Muscle of arm (tissue), 12 donors: ENCODE results near the gene SCO2. TPM values are rescaled to one million over a fixed set of nuclear protein-coding genes. Genes with fewer than 3 reads are reported as not detected.

Experiments used
- DNase-seq: peaks from one replicate; pipeline ENCODE4 v3.0.0-alpha.2; 2013
- polyA plus RNA-seq, 12 donors: library from polyadenylated mRNA; unstranded; fragments of 120-200 nt; gene quantifications; one replicate each; pipeline ENCODE4 v1.2.1, GENCODE V29; 2013; ENCODE audit not compliant: insufficient read length in 12 of 12

Gene SCO2
- polyA plus RNA-seq, 12 donors = 0.28 to 4.3 (median 2.0) TPM; not detected in 4

DNA sequence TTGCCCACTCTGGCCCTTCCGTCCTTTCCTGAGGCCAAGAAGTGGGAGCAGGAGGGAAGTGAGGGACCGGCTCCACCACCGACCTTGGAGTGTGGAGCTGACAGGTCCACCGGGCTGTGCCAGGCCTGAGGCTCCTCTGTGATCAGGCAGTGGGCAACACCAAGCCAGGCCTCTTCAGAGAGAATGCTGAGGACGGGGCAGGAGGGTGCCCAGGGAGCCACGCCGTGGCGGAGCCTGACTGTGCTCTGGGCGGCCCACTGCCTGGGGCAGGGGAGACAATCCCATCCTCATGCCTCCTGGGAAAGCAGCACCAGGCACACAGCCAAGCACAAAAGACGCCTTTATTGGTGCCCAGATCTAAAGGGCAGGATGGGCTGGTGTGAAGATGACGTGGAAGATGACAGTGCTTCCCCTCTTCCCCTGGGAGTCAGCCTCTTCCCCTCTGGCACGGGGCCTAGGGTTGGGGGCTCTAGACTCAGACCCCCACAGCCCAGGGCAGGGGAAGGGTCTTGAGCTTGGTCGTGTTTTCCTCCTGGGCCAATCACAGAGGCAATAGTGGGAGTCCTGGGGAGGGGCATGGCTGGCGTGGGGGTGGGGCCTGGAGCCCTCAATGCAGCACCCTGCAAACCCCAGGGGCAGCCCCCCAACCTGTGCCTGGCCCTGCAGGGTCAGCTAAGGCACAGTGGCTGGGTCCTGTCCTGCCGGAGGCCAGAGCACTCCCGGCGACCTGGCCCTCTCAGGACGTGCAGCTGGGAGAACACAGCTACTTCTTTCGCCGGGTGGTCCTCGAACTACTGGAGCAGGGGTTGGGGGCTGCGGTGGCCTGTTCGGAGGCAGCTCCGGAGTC lies 22.5 kb downstream of the SCO2 start:
- no peak for DNase-seq

DNA sequence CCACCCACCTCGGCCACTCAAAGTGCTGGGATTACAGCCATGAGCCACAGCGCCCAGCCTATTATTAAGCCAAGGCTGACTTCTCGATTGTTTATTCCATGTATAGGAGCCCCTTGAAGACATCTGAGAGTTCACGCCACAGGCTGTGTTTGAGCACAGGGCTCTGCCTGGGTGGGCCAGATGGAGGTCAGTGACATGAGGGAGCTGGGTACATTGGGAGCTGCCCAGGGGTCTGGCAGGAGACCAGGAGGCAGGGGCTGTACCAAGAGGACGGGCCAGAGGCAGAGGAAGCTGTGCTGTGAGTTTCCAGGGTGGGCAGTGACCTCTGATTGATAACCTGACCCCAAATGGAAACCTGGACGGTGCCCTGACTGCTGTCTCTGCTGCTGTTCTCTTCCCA lies 23.3 kb downstream of the SCO2 start:
- DNase-seq = no peak

DNA sequence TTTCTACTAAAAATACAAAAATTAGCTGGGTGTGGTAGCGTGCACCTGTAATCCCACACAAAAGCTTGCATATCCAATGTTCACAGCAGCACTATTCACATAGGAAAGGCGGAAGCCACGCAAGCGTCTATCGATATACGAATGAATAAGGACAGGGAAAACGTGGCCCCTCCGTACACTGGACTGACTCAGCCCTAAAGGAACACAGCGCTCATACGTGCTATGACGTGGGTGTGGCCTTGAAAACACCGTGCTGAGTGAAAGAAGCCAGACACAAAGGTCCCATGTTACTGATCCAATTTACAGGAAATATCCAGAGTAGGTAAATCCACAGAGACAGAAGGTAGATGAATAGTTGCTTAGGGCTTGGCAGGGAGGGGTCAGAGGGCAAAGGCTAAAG lies 24.9 kb downstream of the SCO2 start:
- DNase-seq = no peak

DNA sequence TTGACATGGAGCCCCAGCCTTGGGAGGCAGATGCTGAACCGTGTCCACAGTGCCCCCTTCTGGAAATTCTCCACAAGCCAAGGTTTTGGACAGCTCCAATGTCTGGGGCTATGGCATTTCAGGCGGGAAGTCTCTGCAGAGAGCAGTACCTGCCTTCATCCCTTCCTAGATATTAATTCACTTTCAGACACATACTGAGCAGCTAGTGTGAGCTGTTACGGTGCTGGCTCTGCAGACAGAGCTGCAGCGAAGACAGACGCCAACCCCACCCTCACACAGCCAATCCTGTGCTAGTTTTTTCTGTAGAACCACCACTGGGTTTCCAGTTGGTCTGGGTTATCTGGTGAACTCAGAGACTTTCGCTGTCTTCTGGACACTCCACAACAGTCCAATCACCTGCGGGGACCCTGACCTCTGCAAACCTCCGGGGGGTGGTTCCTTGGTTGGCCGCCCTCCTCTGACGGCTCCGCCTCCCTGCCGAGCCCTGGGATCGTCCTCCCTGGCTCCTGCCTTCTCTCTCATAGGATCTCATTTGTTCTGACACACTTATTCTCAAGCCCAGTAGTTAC lies 27.0 kb downstream of the SCO2 start:
- peak; percentile 35 for DNase-seq

DNA sequence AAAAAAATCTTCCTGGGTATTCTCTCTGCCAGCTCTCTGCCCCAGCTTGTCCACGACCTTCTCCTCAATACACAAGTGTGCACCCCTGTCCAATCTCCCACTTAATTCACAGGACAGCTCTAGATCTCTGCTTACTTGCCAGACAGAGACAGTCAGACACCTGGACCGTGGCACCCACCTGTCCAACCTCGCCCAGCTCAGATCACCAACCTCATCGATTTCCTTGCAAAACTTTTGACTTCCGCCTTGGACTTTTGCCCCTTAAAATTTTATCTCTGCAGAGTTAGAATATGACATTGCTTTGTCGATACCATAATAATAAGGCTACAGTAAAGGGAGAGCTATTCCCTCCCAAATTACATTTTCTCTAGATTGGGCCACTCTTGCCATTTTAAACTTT lies 28.3 kb downstream of the SCO2 start:
- DNase-seq = no peak

DNA sequence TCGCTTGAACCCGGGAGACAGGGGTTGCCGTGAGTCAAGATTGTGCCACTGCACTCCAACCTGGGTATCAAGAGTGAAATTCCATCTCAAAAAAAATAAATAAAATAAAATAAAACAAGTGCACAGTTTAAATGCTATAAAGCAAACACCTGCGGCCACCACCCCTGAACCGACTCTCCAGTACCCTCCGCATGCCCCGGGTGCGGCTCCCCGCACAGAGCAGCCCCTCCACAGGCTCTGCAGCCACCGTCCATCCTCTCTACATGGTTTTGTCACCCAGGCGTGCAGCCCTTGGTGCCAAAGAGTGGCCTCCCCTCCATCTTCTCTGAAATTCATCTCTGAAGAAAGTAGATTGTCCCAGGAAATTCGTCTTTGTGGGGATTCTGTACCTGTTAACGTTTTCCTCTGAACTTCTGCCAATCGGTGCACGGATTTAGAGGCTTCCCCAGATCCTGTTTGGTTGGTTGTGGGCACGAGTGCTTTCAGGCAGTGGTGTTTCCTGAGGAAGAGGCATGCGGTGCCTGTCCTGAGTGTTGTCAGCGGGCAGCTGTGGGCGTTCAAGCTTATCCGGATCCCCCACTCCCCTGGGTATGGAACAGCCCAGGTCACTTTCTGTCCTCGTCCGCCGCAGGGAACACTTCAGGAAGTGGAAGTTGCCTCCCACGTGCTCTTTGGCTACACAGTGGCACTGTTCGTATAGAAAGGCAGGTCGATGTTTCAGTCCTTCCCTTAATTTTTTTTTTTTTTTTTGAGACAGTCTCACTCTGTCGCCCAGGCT lies 34.7 kb downstream of the SCO2 start:
- DNase-seq = no peak

DNA sequence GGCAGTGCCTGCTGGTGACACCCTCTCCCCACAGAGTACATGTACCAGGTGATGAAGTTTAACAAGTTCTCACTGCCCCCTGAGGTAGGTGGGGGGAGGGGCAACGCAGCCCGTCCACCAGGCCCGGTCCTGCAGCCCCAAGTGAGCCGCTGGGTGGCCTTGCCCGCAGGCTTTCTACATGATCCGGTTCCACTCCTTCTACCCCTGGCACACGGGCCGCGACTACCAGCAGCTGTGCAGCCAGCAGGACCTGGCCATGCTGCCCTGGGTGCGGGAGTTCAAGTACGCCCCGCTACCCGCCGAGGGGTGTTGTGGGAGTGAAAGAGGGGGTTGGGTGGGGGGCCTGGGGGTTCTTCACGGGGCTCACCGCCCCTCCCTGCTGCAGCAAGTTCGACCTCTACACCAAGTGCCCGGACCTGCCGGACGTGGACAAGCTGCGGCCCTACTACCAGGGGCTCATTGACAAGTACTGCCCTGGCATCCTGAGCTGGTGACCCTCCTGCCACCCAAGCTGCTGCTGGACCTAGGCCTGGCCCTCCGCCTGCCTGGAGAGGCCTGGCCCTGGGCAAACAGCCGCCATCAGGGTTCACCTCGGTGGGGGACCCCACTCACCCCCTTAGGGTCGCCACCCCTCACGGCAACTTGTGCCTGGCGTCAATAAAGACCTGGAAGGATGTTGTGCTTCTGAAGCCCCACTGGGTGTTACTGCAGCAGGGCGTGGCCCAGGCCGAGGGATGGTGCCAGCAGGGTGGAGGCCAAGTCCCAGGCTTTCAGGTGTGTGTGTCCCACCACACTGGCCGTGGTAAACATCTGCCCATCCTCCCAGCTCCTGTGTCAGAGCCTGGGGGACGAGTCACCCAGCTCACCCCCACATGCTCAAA lies 35.8 kb downstream of the SCO2 start:
- no peak for DNase-seq

DNA sequence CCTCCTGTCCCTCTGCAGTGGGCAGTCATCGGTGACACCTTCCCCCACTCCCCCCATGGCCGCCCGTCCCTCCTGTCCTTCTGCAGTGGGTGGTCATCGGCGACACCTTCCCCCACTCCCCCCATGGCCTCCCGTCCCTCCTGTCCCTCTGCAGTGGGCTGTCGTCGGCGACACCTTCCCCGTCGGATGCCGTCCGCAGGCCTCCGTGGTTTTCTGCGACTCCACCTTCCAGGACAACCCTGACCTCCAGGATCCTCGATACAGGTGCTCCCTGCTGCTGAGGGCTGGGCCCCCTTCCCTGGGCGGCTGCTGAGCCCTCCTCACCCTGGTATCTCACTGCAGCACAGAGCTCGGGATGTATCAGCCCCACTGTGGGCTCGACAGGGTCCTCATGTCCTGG lies 36.5 kb downstream of the SCO2 start:
- no peak for DNase-seq

DNA sequence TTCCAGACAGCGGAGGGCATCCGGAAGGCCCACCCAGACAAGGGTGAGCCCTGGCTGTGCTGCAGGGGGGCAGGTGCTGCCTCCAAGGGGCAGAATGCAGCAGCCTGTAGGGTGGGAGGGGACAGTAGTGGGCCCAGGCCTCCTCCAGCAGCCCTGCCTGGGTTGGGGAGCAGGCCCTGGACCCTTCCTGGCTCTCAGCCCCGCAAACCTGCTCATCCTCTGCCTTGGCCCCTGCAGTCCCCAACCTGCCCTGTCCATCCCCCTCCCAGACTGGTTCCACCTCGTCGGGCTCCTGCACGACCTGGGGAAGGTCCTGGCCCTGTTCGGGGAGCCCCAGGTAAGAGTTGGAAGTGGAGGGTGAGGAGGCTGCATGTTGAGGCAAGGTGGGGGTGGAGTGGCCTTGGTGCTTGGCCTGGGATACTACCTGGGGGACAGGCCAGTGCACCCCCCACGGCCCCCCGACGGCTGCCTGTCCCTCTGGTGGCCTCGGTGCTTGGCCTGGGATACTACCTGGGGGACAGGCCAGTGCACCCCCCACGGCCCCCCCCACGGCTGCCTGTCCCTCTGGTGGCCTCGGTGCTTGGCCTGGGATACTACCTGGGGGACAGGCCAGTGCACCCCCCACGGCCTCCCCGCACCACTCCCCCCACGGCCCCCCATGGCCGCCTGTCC lies 37.3 kb downstream of the SCO2 start:
- no peak for DNase-seq

DNA sequence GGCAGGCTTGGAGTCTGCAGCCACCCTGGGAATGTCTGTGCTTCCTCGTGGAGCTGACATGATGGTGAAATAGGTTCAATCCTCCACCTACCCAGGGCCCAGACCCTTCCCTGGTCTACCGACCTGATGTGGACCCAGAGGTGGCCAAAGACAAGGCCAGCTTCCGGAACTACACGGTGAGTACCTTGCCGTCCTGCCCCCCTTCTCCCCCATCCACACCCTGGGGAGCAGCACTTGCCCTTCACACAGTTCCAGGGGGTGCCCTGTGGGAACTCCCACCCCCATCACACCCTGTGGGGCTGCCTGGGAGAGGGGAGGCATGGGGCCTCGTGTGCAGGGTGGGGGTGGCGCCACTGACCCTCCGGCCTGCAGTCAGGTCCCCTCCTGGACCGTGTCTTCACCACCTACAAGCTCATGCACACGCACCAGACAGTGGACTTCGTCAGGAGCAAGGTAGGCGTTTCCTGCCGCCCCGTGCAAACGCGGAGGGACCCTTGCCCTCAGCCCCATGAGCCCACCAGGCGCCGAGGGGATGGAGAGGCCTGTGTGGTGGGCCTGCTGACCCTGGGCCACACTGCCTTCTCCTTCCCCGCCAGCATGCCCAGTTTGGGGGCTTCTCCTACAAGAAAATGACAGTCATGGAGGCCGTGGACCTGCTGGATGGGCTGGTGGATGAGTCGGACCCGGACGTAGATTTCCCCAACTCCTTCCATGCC lies 38.0 kb downstream of the SCO2 start:
- no peak for DNase-seq

DNA sequence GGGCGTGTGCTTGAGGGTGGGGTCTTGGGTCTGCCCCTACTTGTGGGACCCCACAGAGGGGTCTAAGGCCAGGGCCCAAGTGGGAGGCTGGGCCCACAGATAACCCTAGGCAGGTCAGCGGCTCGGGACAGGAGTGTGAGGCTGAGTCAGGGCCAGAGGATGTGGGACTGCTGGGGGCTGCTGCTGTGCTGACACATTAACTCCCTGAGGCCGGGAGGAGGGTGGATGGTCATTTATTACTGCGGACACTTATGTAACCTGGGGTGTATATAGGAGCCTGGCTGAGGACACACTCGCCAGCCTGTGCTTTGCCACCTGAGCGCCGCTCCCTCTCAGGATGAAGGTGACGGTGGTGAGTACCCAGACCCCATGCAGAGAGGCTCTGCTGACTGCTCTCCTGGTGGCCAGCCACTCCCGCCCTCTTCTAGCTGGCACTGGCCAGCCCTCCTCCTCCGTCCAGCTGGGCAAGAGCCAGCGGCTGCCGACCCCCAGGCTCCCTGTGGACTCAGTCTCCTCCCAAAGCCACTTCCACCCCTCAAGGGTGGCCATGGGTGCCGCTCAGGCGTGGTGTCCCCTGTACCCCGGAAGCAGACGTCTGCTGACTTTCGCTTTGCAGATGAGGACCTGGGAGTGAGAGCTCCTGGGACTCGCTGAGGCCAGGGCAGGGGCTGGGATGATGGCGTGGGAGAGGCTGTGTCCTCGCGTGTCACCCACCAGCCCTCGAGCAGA lies 38.7 kb downstream of the SCO2 start, which contains the start of gene MIOX:
MIOX (plus strand) TSS at position 299 of the 729 bp plus-strand sequence; CDS start at position 338, 39 bp downstream.
- DNase-seq = no peak

DNA sequence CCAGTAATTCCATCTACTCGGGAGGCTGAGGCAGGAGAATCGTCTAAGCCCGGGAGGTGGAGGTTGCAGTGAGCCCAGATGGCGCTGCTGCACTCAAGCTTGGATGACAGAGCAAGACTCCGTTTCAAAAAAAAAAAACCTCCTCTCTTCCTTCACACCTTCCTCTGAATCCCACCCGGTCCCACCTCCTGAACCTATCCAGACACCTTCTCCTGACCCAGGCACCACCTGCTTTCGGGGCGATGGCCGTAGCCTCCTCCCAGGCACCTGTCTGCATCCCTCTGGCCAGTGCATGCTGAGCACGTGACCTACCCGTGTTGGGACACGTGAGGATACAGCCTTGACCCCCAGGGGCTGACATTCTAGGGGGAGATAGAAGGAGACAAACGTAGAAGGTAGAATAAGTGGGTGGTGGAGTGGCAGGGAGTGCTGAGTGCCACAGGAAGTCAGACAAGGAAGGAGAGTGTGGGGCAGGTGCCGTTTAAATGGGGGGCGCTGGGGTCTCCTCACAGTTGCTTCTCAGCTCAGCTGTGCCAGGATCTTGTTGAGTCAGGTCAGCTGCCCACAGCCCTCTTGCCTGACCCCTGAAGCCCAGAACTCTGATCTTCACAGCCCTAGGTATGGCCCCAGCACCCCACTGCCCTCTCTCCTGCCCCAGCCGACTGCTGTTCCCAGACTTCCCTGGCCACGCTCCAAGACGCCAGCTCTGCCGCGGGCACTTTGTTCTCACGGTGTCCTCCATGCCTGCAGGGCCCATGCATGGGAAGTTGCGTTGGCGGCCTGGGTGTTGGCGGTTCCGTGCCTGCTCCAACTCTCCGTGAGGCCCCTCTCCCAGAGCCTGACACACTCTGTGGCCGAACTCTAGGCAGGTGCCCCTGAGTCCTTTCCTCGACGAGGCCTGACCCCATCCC lies 39.9 kb downstream of the SCO2 start:
- DNase-seq = no peak

DNA sequence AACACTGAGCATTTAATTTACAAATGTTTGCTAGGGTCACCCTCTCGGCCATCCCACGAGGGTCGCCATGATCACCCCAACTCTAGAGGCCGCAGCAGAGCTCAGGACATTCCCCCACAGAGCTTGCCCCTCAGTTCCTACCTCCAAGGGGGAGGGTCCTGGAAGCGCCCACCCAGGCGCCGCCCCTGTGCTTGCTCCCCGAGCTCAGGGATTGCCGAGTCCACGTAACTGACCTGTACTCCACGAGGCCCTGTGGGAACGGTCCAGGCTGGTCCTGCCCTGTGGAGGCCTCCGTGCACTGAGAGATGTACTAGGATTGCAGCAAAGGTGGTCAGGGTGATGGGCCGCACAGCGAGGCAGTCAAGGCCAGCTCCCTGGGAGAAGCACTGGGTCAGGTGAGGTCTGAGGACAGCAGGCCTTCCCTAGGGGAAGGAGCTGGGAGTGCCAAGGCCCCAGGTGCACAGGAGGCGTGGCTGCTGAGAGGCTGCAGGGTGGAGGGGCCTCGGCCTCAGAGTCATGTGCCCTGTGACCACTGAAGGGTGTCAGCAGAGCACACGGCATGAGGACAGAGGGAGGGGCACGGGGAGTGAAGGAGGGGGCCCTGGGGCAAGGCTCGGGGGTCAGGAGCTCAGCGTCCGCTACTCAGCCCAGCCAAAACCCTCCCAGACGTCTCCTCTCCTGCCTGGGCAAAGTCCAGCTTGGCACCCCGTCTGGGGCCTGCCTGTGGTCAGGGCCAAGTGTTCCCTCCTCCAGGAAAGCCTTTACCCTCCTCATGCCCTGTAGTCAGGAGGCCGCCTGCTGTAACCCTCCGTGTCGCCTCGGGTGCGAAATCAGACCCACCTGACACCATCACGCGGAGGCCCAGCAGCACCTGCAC lies 41.2 kb downstream of the SCO2 start:
- DNase-seq = no peak

DNA sequence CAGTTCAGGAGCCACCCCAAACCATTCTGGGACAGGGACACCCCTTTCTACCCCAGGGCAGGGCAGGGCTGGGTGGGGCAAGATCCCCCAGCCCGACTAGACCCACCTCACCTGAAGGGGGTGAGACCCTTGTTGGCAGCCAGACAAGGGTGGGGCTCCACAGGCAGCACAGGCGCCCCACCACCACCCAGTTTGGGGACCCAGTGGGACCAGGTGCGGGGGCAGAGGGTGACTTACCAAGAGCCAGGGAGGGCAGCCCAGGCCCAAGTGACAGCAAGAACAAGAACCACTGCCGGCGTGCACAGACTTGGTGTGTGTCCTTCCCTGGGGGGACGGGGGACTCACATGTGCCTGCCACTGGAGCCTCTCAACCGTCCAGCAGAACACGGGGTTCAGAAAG lies 41.8 kb downstream of the SCO2 start:
- DNase-seq = no peak

DNA sequence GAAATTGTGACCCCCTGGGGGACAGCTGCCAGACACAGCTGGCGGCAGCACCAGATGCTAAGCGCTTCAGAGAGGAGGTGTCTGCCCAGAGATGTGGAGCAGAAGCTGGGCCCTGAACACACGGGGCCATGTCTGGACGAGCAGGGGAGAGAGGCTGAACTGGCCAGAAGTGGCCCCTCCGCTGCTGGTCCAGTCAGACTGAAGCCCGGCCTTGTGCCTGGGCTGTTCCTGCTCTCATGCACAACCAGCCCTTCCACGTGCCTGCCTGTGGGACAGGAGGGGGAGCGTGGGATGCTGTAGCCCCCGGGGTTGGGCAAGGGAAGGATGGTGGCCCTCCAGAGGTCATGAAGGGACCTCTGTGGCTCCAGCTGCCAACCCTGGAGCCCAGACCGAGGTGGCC lies 42.3 kb downstream of the SCO2 start:
- no peak for DNase-seq

DNA sequence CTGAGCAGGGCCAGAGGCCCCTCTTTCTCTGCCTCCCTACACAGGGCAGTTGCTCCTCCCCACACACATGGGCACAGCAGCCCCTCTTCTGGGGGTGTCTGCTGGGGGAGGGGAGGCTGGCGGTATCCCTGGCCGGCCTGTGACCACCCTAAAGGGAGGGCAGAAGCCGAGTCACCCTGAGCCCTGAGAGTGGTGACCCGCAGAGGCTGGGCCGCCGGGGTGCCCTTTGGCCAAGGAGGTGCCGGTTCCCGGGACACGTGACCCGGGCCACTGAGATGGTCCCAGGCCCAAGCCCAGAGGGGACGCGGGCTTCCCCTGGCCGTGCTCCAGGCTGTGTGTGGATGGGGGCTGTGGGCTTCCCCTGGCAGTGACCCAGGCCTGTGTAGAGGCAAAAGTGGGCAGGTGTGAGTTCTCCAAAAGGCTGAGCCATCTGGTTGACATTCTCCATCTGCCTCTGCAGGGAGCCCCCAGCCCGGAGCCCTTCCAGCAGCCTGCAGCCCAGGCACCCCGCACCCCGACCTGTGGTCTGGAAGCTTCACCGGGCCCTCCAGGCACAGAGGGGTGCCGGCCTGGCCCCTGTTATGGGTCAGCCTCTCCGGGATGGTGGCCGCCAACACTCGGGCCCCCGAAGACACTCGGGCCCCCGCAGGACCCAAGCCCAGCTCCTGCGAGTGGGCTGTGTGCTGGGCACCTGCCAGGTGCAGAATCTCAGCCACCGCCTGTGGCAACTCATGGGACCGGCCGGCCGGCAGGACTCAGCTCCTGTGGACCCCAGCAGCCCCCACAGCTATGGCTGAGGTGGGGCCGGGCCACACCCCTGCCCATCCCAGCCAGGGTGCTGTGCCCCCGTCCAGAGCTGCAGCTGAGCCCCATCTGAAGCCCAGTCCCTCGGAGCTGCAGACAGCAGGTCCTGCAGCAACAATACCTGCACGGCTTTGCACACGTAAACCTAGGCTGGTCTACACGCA lies 43.0 kb downstream of the SCO2 start:
- no peak for DNase-seq
